A549 treated with AZD9567 at 1 μM for 4 hours (cell line): ENCODE results near the gene RGS16. TPM values are rescaled to one million over a fixed set of nuclear protein-coding genes. Genes with fewer than 3 reads are reported as not detected.

Experiments
- total RNA-seq: library from RNA; stranded (reverse); fragments of 200-300 nt; extraction: Qiagen RNA extraction; gene quantifications from 5 replicates; pipeline ENCODE4 v1.2.3, GENCODE V29; 2022; ENCODE audit not compliant: insufficient read depth

The RGS16 gene
- total RNA-seq, result 0.34 to 0.40 TPM (median 0.37 TPM) in 4 of 5 replicates, not detected in the other

DNA sequence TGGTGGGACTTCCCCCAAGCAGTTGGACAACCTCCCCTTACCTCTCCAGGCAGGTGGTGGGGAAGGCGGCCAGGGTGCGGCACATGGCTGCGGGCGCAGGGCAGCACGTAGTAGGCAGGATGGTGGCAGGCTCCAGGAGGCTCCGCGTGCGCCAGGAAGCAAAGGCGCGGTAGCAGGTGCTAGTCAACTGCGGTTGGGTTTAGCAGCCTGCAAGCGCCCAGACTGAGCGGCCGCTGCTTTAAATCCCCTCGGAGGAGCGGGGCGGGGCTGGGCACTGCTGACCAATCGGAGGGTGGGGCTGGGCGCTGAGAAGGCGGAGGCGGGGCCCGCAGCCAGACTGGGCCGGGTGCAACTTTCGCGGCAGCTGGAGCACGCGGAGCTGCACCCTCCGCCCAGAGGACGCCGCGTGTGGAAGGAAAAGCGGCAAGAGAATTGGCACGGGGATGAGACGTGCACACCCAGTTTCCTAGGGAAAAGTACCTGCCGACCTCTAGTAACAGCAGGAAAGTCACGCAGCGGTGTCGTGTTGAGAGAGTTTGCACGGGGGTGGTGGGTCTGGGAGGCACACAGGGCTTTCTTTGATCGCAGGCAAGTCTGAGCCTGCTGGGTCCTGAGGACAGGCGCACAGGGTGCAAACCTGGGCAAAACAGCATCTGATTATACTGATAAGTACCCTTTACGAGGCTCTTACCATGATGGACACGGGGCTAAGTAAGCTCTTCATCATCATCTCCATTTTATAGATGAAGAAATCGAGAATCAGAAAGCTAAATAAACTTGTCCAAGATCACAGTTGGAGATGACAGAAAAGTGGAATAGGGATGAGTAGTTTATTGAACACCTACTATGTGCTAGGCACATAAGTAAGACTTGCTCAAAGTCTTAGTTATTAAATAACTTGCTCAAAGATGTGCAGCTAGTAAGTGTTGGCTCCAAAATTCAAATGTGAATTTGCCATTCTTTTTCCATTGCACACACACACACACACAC is at the start of gene RGS16:
Gene RGS16, minus strand, starts transcription at position 215 of the 990 bp plus-strand sequence. Its CDS starts 130 bp downstream, at position 85.

DNA sequence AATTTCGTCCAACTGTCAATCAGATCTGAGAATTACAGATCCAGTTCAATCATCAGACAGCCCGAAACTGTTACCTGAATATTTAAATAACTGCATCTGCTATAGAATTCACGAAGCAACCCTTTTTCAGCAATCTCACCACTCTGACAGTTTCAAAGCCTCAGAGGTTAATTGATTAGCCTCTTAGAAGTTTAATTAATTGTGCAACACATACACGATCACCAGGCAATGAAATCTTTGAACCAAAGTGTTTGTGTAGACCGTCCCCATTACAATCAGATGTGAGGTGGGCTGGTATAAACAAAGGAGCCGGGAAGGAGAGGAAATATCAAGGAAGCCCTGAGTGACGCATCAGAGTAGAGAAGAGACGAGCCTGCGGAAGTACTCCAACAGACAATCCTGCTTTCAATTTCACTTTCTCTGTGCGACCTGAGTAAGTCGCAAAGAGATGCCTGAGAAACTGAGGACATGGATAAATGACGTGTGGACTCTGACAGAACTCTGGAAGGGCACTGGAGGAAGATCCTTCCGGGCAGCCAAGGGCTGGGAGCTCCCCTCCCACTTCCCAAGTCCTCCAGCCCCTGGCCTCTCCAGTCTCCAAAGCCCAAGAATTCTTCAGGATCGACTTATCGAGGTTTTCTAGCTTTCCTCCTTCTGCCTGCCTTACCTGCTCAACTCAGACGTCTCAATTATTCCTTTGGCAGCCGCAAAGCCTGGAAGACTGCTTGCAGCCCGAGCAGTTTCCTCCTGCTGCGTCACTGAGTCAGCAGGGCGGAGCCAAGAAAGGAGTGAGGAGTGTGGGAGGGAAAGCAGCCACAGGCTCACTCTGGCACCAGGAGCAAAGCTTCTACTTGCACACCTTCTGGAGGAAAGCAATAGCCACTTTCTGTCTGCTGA is 15.4 kb downstream of the RGS16 start, which contains the start of gene RNASEL:
Gene RNASEL, minus strand, starts transcription at position 757 of the 897 bp plus-strand sequence. CDS start 2,450 bp downstream, outside the sequence.

Other genes starting within 250 kb of the RGS16 start
- 21.0 to 24.5 TPM (median 23.3 TPM) in 5 replicates for gene GLUL, start 212.6 kb downstream of the RGS16 start, total RNA-seq
- gene TEDDM1, start 203.7 kb downstream of the RGS16 start, total RNA-seq, result not detected in 5 replicates
- gene RGSL1, start 154.2 kb downstream of the RGS16 start, total RNA-seq, result not detected in 5 replicates
- 1.3 to 1.7 TPM (median 1.7 TPM) in 5 replicates for gene RNASEL, start 15.1 kb downstream of the RGS16 start, total RNA-seq
- not detected in 5 replicates for gene RGS8, start 80.2 kb upstream of the RGS16 start, total RNA-seq
- 0.51 to 0.96 TPM (median 0.73 TPM) in 5 replicates for gene NPL, start 185.4 kb upstream of the RGS16 start, total RNA-seq
- 159 to 202 TPM (median 169 TPM) in 5 replicates for gene DHX9, start 235.0 kb upstream of the RGS16 start, total RNA-seq